Stimulated activated CD4-positive, alpha-beta T cell treated with anti-CD3 and anti-CD28 coated beads, Interleukin-15, amount 100 ng/mL, for 48 hours (primary cell): ENCODE measurements around the gene IER5.
"Not testable (repeated sequence)": the region's sequence is repeated elsewhere in the genome, so short reads cannot be mapped to it uniquely, and the experiment has no call there.

ENCODE experiments used
- DNase-seq, 2 donors: peaks; one replicate each; pipeline ENCODE4 v3.0.0-alpha.2; 2020; ENCODE audit warnings: low read depth in 2 of 2

The IER5 gene

GRCh38 chr1:181088079-181089016, at the start of gene IER5:
TSS of gene IER5 (plus strand) at chr1:181088700. CDS start at chr1:181088903, 203 bp downstream.
- DNase-seq: peak; percentile 93

DNA sequence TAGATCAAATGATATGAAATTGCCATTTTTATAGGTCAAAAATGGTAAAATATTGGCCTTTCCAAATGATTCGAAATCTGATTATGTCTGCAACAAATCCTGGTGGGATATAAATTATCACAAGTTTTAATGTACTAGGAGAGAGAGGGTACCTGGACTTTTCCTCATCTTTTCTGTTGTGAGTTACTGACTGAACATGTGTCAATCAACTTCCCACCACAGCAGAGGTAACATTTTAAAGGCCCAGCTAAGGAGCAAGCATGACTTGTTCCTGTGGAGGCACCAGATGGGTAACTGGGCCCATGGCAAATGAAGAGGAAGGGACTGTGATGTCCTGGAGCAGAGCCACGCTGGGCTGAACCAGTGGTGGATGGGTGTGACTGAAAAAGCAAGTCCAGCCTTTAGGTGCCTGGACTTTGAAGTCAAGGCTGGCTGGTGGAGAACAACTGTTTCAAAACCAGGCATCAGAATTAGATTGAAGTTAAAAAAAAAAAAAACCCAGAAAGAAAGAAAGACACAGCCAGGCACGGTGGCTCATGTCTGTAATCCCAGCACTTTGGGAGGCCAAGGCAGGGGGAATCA, 48.1 kb upstream of the IER5 start:
- no peak for DNase-seq

GRCh38 chr1:181043025-181043888, 45.2 kb upstream of the IER5 start:
- DNase-seq: no peak

DNA sequence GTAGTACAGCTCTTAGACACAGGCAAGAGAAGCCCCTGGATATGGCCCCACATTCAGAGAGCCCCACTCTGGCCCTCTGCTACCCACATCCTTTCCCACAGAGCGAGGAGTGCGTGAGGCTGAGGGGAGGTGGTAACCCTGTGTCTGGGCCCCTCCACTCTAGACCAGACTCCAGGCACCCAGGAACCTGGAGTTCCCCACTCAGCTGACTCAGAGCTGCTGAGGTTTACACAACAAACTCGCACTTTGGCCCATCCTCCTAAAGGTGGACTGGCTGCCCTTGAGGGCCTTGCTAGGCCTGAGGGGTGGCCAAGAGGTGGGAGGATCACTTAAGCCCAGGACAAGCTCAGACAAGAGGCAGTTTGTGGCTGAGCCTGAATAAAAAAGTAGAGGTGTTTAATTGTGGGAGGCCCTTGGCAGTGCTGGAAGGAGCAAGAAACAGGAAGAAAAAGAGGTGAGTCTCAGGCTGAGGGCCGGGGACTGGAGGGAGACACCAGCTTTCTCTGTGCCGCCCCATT, 44.0 kb upstream of the IER5 start:
- DNase-seq: peak; percentile 43 to 49

GRCh38 chr1:181045946-181046345, 42.6 kb upstream of the IER5 start:
- not testable (repeated sequence) for DNase-seq

GRCh38 chr1:181049378-181049777, 39.1 kb upstream of the IER5 start:
- no peak for DNase-seq

DNA sequence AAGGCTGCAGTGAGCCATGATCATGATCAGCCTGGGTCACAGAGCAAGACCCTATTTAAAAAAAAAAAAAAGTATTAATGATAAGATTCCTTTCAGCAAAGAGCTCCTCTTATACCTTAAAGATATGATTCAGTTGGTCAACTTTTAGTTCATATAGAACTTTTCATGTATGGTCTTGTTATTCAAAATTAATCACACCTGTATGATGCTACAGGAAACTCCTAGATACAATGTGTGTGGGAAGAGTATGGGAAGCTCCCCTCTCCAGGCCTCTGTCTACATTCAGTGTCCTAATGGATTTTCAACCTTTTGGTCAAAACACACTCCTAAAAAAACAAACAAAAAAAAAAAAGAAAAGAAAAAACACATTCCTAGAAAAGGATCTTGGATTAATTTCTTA, 37.6 kb upstream of the IER5 start:
- no peak for DNase-seq

DNA sequence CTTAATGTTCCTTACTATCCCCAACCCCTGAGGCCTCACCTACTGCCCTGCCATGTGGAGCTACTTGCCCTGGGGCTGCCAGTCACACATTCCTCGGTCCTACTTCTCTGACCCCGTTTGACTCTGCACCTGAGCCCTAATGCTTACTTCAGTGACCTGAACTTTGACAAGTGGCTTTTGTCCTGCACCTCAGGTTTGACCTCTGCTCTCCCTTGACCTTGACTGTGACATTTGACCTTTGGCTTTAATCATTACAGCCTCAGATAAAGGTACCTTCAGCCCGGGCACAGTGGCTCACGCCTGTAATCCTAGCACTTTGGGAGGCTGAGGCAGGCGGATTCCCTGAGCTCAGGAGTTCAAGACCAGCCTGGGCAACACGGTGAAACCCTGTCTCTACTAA, 31.9 kb upstream of the IER5 start:
- DNase-seq: no peak

DNA sequence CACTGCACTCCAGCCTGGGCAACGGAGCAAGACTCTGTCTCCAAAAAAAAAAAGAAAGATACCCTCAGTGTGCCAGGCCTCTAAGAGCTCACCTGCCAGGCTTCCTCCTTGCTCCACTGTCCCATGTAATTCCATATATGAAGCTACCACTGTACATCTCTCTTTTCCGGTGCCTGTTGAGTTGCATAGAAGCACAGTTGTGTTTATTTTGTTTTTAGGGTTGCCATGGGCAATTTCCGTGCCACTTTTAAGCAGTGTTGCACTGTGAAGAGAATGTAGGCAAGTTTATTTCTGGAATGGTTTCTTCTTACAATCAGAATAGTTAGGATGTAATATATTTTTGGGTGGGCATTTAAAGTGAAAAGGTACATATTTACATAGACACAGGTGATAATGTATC, 31.4 kb upstream of the IER5 start:
- DNase-seq: no peak

GRCh38 chr1:181059435-181059834, 29.1 kb upstream of the IER5 start:
- no peak for DNase-seq

DNA sequence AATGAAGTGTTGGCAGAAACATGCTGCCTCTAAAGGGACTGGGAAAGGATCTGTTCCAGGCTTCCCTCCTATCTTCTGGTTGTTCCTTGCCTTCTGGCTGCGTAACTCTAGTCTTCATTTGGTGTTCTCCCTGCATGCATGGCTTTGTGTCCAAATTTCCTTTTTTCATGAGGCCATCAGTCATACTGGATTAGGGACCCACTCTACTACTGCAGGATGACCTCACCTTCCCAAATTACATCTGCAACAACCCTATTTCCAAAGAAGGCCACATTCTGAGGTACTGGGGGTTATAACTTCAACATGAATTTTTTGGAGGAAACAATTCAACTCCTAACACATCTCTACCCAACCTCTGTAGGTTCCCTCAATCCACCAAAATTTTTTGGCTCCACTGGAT, 28.4 kb upstream of the IER5 start:
- DNase-seq: no peak

- not testable (repeated sequence) for DNase-seq
These were observed 27.6 kb upstream of the IER5 start for GRCh38 chr1:181060947-181061346.

GRCh38 chr1:181061487-181061886, 27.0 kb upstream of the IER5 start:
- DNase-seq: no peak

- DNase-seq: no peak
These were observed 26.3 kb upstream of the IER5 start for GRCh38 chr1:181061891-181062835.

- DNase-seq: peak in 1 of 2 donors; percentile 19
These were observed 25.6 kb upstream of the IER5 start for GRCh38 chr1:181062836-181063428.

DNA sequence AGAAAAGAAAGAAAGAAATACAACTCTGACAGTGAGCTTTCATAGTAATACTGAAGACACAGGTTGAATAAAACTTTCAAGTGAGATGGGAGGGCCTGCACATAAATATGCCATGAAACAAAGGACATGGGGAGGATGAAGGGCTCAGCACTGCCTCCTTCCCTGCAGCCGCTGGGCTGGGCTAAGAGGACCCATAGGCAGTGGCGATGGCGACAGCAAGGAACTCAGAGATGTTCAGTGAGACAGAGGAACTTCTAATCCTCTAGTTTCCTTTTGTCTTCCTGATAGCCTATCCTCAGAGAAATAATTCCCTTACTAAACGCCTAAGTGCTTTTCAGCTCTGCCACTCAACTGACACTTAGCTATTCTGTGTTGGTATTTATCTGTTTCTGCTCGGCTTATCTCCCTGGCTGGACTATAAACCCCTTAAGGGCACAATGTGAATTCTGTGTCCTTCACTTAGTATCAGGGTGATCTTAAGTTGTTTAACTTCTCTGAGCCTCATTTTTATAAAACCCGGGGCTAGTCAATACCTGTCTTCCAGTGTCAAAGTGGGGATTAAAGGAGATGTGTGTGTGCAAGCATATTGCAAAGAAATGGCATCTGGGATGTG, 24.4 kb upstream of the IER5 start:
- DNase-seq: no peak

DNA sequence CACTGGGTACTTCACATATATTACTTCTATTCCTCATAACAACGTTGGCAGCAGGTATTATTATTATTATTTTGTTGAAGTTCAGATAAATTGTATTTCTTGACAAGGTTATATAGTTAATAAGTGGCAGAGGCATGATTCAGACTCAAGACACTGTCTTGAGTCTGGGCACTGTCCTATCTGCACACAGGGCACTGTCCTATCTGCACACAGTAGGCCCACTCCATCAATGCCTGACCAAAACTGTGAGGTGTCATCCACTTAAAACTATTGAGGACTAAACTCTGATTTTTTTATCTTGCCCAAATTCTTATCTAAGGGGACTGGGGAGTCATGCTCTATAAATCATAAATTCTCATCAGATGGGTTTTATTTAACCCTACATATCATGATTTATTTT, 23.8 kb upstream of the IER5 start:
- DNase-seq: no peak

DNA sequence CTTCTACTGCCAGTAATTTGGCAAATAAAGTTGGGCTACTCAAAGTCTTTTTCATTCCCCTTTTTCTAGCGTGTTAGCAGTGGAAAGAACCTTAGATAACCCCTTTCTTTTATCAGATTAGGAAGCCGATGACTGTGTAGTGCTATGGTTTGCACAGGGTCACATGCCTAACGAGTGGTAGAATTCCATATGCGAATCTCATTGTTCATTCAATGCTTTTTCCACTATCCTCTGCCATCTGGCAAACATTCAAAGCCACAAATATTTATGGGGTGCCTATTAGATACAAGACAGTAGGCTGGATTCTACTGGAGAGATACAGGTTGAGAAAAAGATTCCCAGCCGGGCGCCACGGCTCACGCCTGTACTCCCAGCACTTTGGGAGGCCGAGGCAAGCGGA, 14.9 kb upstream of the IER5 start:
- no peak for DNase-seq

DNA sequence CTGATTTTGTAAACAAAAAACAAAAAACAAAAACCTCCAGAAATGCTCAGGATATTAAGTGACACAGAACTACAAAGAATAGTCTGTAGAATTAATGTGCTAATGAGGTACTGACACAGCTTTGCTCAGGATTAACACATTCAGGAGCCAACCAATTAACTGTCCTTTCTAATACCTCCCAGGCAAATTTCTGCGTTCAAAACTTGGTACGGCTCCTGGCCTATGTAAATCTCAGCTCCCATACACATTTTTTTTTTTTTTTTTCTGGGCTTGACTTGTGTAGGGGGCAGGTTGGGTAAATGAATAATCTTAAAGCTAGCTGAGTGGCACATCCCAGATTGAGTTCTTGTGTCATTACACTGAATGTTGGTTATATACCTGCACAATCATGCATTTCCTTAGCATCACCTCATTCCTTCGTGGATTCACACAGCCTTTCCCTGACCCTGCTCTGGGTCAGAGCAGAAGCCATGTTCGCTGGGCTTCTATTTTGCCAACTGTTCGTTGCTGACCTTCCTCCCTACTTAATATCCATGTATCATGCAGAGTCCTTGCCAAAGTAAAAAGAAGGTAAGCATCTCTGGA, 12.6 kb upstream of the IER5 start:
- DNase-seq: no peak

GRCh38 chr1:181076852-181077251, 11.6 kb upstream of the IER5 start:
- no peak for DNase-seq
